ENCODE results near the gene DYNLT5. TPM values are rescaled to one million over a fixed set of nuclear protein-coding genes. Genes with fewer than 3 reads are reported as not detected.
"Not testable (repeated sequence)": the region's sequence is repeated elsewhere in the genome, so short reads cannot be mapped to it uniquely, and the experiment has no call there.

Gene DYNLT5
- total RNA-seq, 1 experiment from 2014 or later = not detected

GRCh38 chr1:66778266-66778665 lies 26.0 kb downstream of the DYNLT5 start:
- no peak overlapping the region for H3K27ac ChIP-seq
- BruUV-seq (replicated peaks) = no TSS peak
- no peaks in the 10 kb centered on the region for H3K9me2 ChIP-seq (ENCODE audit: insufficient read depth)
- no peak for DNase-seq
- no peaks in the 10 kb centered on the region for H3K27me3 ChIP-seq (ENCODE audit: insufficient read depth, low read depth)
- ChIA-PET CTCF (no interaction called here), POLR2A (ENCODE audit: unreplicated experiment) (no interaction called here)
- TF ChIP-seq EZH2 (IDR thresholded peaks at IDR 0.05; ENCODE audit: low read depth) = no peak
- TF ChIP-seq CTCF (conservative IDR thresholded peaks at IDR 0.05) = no peak
- no peak overlapping the region for H3K4me3 ChIP-seq
- H4K20me1 ChIP-seq (ENCODE audit: insufficient read depth) = no peaks in the 10 kb centered on the region; the same call in 1 of the 2 replicates
- H2AFZ ChIP-seq = no peak overlapping the region
- H3K9me3 ChIP-seq (ENCODE audit: insufficient read depth, low read depth) = no peaks in the 10 kb centered on the region
- H3F3A ChIP-seq (ENCODE audit: insufficient read depth, low read depth) = no peaks in the 10 kb centered on the region
- intact Hi-C loops (cut with micrococcal nuclease; ENCODE audit: unreplicated experiment) = no loop called here
- no peaks in the 10 kb centered on the region for H3K79me2 ChIP-seq (ENCODE audit: low read depth)
- no peaks in the 10 kb centered on the region for H3K4me1 ChIP-seq (replicated peaks; ENCODE audit: insufficient read depth)
- H3K36me3 ChIP-seq (ENCODE audit: low read depth) = no peaks in the 10 kb centered on the region
- no peak overlapping the region for H3K4me2 ChIP-seq

GRCh38 chr1:66778969-66779368 lies 26.7 kb downstream of the DYNLT5 start:
- no TSS peak for BruUV-seq (replicated peaks)

GRCh38 chr1:66779475-66780078 lies 27.3 kb downstream of the DYNLT5 start:
- Histone ChIP-seq H3K4me2 (no peak overlapping the region), H3F3A (ENCODE audit: insufficient read depth, low read depth) (no peaks in the 10 kb centered on the region), H3K9me2 (ENCODE audit: insufficient read depth) (no peaks in the 10 kb centered on the region), H3K27ac (no peak overlapping the region), H3K36me3 (ENCODE audit: low read depth) (no peaks in the 10 kb centered on the region), H3K4me1 (replicated peaks; ENCODE audit: insufficient read depth) (no peaks in the 10 kb centered on the region), H3K4me3 (no peak overlapping the region), H3K79me2 (ENCODE audit: low read depth) (no peaks in the 10 kb centered on the region), H3K27me3 (ENCODE audit: insufficient read depth, low read depth) (no peaks in the 10 kb centered on the region), H4K20me1 (ENCODE audit: insufficient read depth) (no peaks in the 10 kb centered on the region; the same call in 1 of the 2 replicates), H2AFZ (no peak overlapping the region; the same call in 1 of the 2 replicates), H3K9me3 (ENCODE audit: insufficient read depth, low read depth) (no peaks in the 10 kb centered on the region)
- intact Hi-C loops (cut with micrococcal nuclease; ENCODE audit: unreplicated experiment) = no loop called here
- DNase-seq = no peak
- TF ChIP-seq CTCF (conservative IDR thresholded peaks at IDR 0.05) (no peak), EZH2 (IDR thresholded peaks at IDR 0.05; ENCODE audit: low read depth) (no peak)
- ChIA-PET CTCF (no interaction called here), POLR2A (ENCODE audit: unreplicated experiment) (no interaction called here)
- no TSS peak for BruUV-seq (replicated peaks)

More at GRCh38 chr1:66778969-66779368, 26.7 kb downstream of the DYNLT5 start:
- Histone ChIP-seq H3K36me3 (ENCODE audit: low read depth) (no peaks in the 10 kb centered on the region), H3K9me3 (ENCODE audit: insufficient read depth, low read depth) (no peaks in the 10 kb centered on the region), H3K9me2 (ENCODE audit: insufficient read depth) (no peaks in the 10 kb centered on the region), H3K27ac (no peak overlapping the region), H3K4me2 (no peak overlapping the region), H3K79me2 (ENCODE audit: low read depth) (no peaks in the 10 kb centered on the region), H3K27me3 (ENCODE audit: insufficient read depth, low read depth) (no peaks in the 10 kb centered on the region), H4K20me1 (ENCODE audit: insufficient read depth) (no peaks in the 10 kb centered on the region; the same call in 1 of the 2 replicates), H2AFZ (no peak overlapping the region), H3F3A (ENCODE audit: insufficient read depth, low read depth) (no peaks in the 10 kb centered on the region), H3K4me1 (replicated peaks; ENCODE audit: insufficient read depth) (no peaks in the 10 kb centered on the region), H3K4me3 (no peak overlapping the region)
- no peak for DNase-seq
- TF ChIP-seq CTCF (conservative IDR thresholded peaks at IDR 0.05) (no peak), EZH2 (IDR thresholded peaks at IDR 0.05; ENCODE audit: low read depth) (no peak)
- intact Hi-C loops (cut with micrococcal nuclease; ENCODE audit: unreplicated experiment) = no loop called here
- ChIA-PET CTCF (no interaction called here), POLR2A (ENCODE audit: unreplicated experiment) (no interaction called here)

GRCh38 chr1:66785800-66786199 lies 33.5 kb downstream of the DYNLT5 start:
- H3K4me2 ChIP-seq; H3K9me3 ChIP-seq (ENCODE audit: insufficient read depth, low read depth); POLR2A ChIA-PET (ENCODE audit: unreplicated experiment); H3K79me2 ChIP-seq (ENCODE audit: low read depth); BruUV-seq (replicated peaks); DNase-seq; H2AFZ ChIP-seq; H3K9me2 ChIP-seq (ENCODE audit: insufficient read depth); H3K4me3 ChIP-seq; intact Hi-C loops (cut with micrococcal nuclease; ENCODE audit: unreplicated experiment); H3F3A ChIP-seq (ENCODE audit: insufficient read depth, low read depth); H3K36me3 ChIP-seq (ENCODE audit: low read depth); CTCF ChIA-PET; H3K27ac ChIP-seq; H3K27me3 ChIP-seq (ENCODE audit: insufficient read depth, low read depth); H4K20me1 ChIP-seq (ENCODE audit: insufficient read depth): not testable (repeated sequence)
- peaks cover 15% of the 10 kb centered on the region for H3K4me1 ChIP-seq (replicated peaks; ENCODE audit: insufficient read depth)
